ENCODE measurements around the gene SNAPC4. TPM values are rescaled to one million over a fixed set of nuclear protein-coding genes. Genes with fewer than 3 reads are reported as not detected.

SNAPC4 gene
- total and polyA plus RNA-seq, 2 of the 8 experiments (the other 6 are each of a cell fraction or from before 2014, with no cell fraction given) = 6.9 to 18.1 TPM

DNA sequence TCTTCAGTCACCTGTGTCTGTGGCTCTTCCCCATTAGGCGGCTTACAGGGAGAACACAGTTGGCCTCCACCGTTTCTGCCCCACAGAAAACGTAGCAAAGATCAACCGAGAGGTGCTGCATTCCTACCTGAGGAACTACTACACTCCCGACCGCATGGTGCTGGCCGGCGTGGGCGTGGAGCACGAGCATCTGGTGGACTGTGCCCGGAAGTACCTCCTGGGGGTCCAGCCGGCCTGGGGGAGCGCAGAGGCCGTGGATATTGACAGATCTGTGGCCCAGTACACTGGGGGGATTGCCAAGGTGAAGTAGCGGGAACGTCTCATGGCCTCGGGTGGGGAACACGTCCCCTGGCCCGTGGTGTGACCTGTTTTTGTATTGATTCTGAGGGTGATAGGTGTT lies 16.9 kb upstream of the SNAPC4 start (continued):
- TF ChIP-seq TBP (IDR thresholded peaks at IDR 0.05; ENCODE audit: low read depth, low read length) = no peak
- no peak for TF ChIP-seq FOSL1 (IDR thresholded peaks at IDR 0.05; ENCODE audit: insufficient read depth, low read depth, low read length)
- no peak for TF ChIP-seq SP2 (IDR thresholded peaks at IDR 0.05; ENCODE audit: low read length)
- no peak for TF ChIP-seq CREB1 (IDR thresholded peaks at IDR 0.05)
- TF ChIP-seq, protein P1, sequence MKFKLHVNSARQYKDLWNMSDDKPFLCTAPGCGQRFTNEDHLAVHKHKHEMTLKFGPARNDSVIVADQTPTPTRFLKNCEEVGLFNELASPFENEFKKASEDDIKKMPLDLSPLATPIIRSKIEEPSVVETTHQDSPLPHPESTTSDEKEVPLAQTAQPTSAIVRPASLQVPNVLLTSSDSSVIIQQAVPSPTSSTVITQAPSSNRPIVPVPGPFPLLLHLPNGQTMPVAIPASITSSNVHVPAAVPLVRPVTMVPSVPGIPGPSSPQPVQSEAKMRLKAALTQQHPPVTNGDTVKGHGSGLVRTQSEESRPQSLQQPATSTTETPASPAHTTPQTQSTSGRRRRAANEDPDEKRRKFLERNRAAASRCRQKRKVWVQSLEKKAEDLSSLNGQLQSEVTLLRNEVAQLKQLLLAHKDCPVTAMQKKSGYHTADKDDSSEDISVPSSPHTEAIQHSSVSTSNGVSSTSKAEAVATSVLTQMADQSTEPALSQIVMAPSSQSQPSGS (IDR thresholded peaks at IDR 0.05; ENCODE audit: low read length) = no peak
- no peak for TF ChIP-seq HDAC2 (IDR thresholded peaks at IDR 0.05; ENCODE audit: borderline replicate concordance in 1 of 2, low read depth in 2 of 2, low read length in 2 of 2)
